ENCODE results near the gene OGDH.

OGDH gene

GRCh38 chr7:44618753-44619152 lies 12.3 kb downstream of the OGDH start:
- peak; percentile 58 for DNase-seq (ENCODE audit: low spot score)

- peak; percentile 51 for DNase-seq (ENCODE audit: low spot score)
Observed at GRCh38 chr7:44621034-44621749, 14.8 kb downstream of the OGDH start.

- DNase-seq (ENCODE audit: low spot score), result no peak
Observed at GRCh38 chr7:44621750-44622103, 15.3 kb downstream of the OGDH start.

GRCh38 chr7:44622342-44623151 lies 16.1 kb downstream of the OGDH start:
- no peak for DNase-seq (ENCODE audit: low spot score)

- DNase-seq (ENCODE audit: low spot score), result no peak
Observed at GRCh38 chr7:44624318-44624717, 17.9 kb downstream of the OGDH start.

- peak; percentile 93 for DNase-seq (ENCODE audit: low spot score)
Observed at GRCh38 chr7:44625526-44626471, 19.4 kb downstream of the OGDH start.

- no peak for DNase-seq (ENCODE audit: low spot score)
Observed at GRCh38 chr7:44626620-44627019, 20.2 kb downstream of the OGDH start.

GRCh38 chr7:44629829-44630522 lies 23.5 kb downstream of the OGDH start:
- no peak for DNase-seq (ENCODE audit: low spot score)

- DNase-seq (ENCODE audit: low spot score), result no peak
Observed at GRCh38 chr7:44630792-44631457, 24.5 kb downstream of the OGDH start.

- no peak for DNase-seq (ENCODE audit: low spot score)
Observed at GRCh38 chr7:44631458-44632115, 25.2 kb downstream of the OGDH start.

GRCh38 chr7:44632196-44632595 lies 25.8 kb downstream of the OGDH start:
- DNase-seq (ENCODE audit: low spot score), result no peak

- peak; percentile 89 for DNase-seq (ENCODE audit: low spot score)
Observed at GRCh38 chr7:44633254-44634186, 27.1 kb downstream of the OGDH start.

- no peak for DNase-seq (ENCODE audit: low spot score)
Observed at GRCh38 chr7:44634187-44634838, 27.9 kb downstream of the OGDH start.

GRCh38 chr7:44634839-44635591 lies 28.6 kb downstream of the OGDH start:
- peak; percentile 93 for DNase-seq (ENCODE audit: low spot score)

- DNase-seq (ENCODE audit: low spot score), result peak; percentile 84
Observed at GRCh38 chr7:44636041-44636584, 29.7 kb downstream of the OGDH start.

GRCh38 chr7:44636926-44637325 lies 30.5 kb downstream of the OGDH start:
- no peak for DNase-seq (ENCODE audit: low spot score)

GRCh38 chr7:44637788-44638594 lies 31.6 kb downstream of the OGDH start:
- peak; percentile 96 for DNase-seq (ENCODE audit: low spot score)
